ENCODE measurements around the gene BAIAP2. TPM values are rescaled to one million over a fixed set of nuclear protein-coding genes. Genes with fewer than 3 reads are reported as not detected.

Gene BAIAP2
- total and polyA plus RNA-seq, 2 of the 13 experiments (the other 11 are each of a cell fraction or from before 2014, with no cell fraction given), result 22.5 to 24.0 TPM

- no peak for TF ChIP-seq TIGD3 (CRISPR knock-in tag; IDR thresholded peaks at IDR 0.05; ENCODE audit: borderline replicate concordance)
- TF ChIP-seq SNAI1 (CRISPR knock-in tag; IDR thresholded peaks at IDR 0.05; ENCODE audit: borderline replicate concordance), result no peak
- TF ChIP-seq ZNF550 (CRISPR knock-in tag; IDR thresholded peaks at IDR 0.05; ENCODE audit: borderline replicate concordance), result no peak
- TF ChIP-seq PLSCR1 (CRISPR knock-in tag; IDR thresholded peaks at IDR 0.05; ENCODE audit: borderline replicate concordance), result no peak
- peak; percentile 81 for TF ChIP-seq ZNF33B (CRISPR knock-in tag; IDR thresholded peaks at IDR 0.05)
- no peak for TF ChIP-seq CREB1 (IDR thresholded peaks at IDR 0.05)
- no peak for TF ChIP-seq CREB1 (CRISPR knock-in tag; IDR thresholded peaks at IDR 0.05)
- peak; percentile 95 for TF ChIP-seq KLF12 (CRISPR knock-in tag; IDR thresholded peaks at IDR 0.05; ENCODE audit: borderline replicate concordance)
- TF ChIP-seq SIX1 (CRISPR knock-in tag; IDR thresholded peaks at IDR 0.05; ENCODE audit: borderline replicate concordance), result peak; percentile 93
- no peak for TF ChIP-seq TBX3 (IDR thresholded peaks at IDR 0.05; ENCODE audit: borderline replicate concordance)
- TF ChIP-seq HCFC1 (IDR thresholded peaks at IDR 0.05; ENCODE audit: low read depth, low read length), result no peak
- no peak for TF ChIP-seq WIZ (CRISPR knock-in tag; IDR thresholded peaks at IDR 0.05)
- peak; percentile 88 for TF ChIP-seq HIC2 (CRISPR knock-in tag; IDR thresholded peaks at IDR 0.05; ENCODE audit: low read depth)
- TF ChIP-seq ZNF75D (CRISPR knock-in tag; IDR thresholded peaks at IDR 0.05; ENCODE audit: borderline replicate concordance), result no peak
- TF ChIP-seq PCBP2 (optimal IDR thresholded peaks at IDR 0.05; ENCODE audit: low read depth, low read length, poor library complexity, severe bottlenecking), result no peak
- no peak; the same call in 1 of the 2 replicates for TF ChIP-seq ZNF512B (CRISPR knock-in tag; IDR thresholded peaks at IDR 0.05; ENCODE audit: borderline replicate concordance)
- TF ChIP-seq BCL3 (CRISPR knock-in tag; IDR thresholded peaks at IDR 0.05), result peak; percentile 81
- TF ChIP-seq FOXP4 (CRISPR knock-in tag; IDR thresholded peaks at IDR 0.05), result peak; percentile 93
- peak; percentile 69 for TF ChIP-seq ZNF251 (CRISPR knock-in tag; IDR thresholded peaks at IDR 0.05)
Observed at GRCh38 chr17:81083125-81083765, 48.3 kb downstream of the BAIAP2 start (continued).
